Gastroesophageal sphincter (tissue), 4 donors: ENCODE results near the gene CRYBG1. TPM values are rescaled to one million over a fixed set of nuclear protein-coding genes. Genes with fewer than 3 reads are reported as not detected.

Experiments
- ATAC-seq: fragments of 150-250 bp; one replicate; pipeline ENCODE4 v1.9.1; 2016; ENCODE audit warnings: mild to moderate bottlenecking, moderate library complexity
- H3K27ac ChIP-seq, 4 donors: fragments of 200-600 bp; sonication (generic) in 3 of 4; 1 replicate in 3 of 4; 2 replicates in 1 of 4; pipeline ENCODE4 v1.5.1; 2016 to 2019
- H3K27me3 ChIP-seq: fragments of 200-600 bp; sonication (generic); one replicate; pipeline ENCODE4 v1.5.1; 2019
- H3K36me3 ChIP-seq, 2 donors: fragments of 200-600 bp; sonication (generic); one replicate each; pipeline ENCODE4 v1.5.1; 2019; ENCODE audit warnings: control low read depth in 1 of 2
- H3K4me1 ChIP-seq, 3 donors: fragments of 200-600 bp; sonication (generic); 1 replicate in 2 of 3; 2 replicates in 1 of 3; pipeline ENCODE4 v1.5.1; 2016 to 2019; ENCODE audit warnings: control low read depth in 2 of 3
- H3K4me3 ChIP-seq, 2 donors: fragments of 200-600 bp; sonication (generic); one replicate each; pipeline ENCODE4 v1.5.1; 2019; ENCODE audit warnings: mild to moderate bottlenecking in 1 of 2, moderate library complexity in 1 of 2
- H3K9me3 ChIP-seq, 3 donors: fragments of 200-600 bp; sonication (generic); one replicate each; pipeline ENCODE4 v1.5.1; 2017 to 2019; ENCODE audit warnings: control low read depth in 2 of 3
- EP300 ChIP-seq: sonication (generic); formaldehyde crosslinking; IDR thresholded peaks from one replicate; pipeline ENCODE4 v1.6.1; 2017; ENCODE audit warnings: antibody characterized with exemption, mild to moderate bottlenecking
- POLR2A ChIP-seq, 2 donors: fragments of 450-650 bp; IDR thresholded peaks; one replicate each; pipeline ENCODE4 v1.6.1; 2017; ENCODE audit warnings: antibody characterized with exemption in 2 of 2, mild to moderate bottlenecking in 2 of 2, moderate library complexity in 1 of 2
- POLR2AphosphoS5 ChIP-seq: sonication (generic); formaldehyde crosslinking; IDR thresholded peaks from one replicate; pipeline ENCODE4 v1.6.1; 2017; ENCODE audit warnings: antibody characterized with exemption
- WGBS, 2 donors: methylation state at CpG; one replicate each; pipeline ENCODE4 v1.1.5; 2018; ENCODE audit warnings: low coverage in 1 of 2; 5-methylcytosine and 5-hydroxymethylcytosine counted together
- total RNA-seq, 4 donors: library from RNA; depleted of rRNA; stranded (reverse); fragments of >200 nt; gene quantifications; one replicate each; pipeline ENCODE4 v1.1.0, GENCODE V29; 2016
- TF ChIP-seq, protein P1 (sequence below), 4 experiments: fragments of 200-600 bp in 2 of 4; fragments of 450-650 bp in 2 of 4; sonication (generic) in 1 of 4; IDR thresholded peaks; one replicate each; pipeline ENCODE4 v1.5.1; 2017 to 2019; ENCODE audit warnings: antibody characterized with exemption in 4 of 4, mild to moderate bottlenecking in 2 of 4, moderate library complexity in 2 of 4

The CRYBG1 gene
- total RNA-seq, 4 donors from 2014 or later: 3.1 to 10.8 (median 4.1) TPM

DNA sequence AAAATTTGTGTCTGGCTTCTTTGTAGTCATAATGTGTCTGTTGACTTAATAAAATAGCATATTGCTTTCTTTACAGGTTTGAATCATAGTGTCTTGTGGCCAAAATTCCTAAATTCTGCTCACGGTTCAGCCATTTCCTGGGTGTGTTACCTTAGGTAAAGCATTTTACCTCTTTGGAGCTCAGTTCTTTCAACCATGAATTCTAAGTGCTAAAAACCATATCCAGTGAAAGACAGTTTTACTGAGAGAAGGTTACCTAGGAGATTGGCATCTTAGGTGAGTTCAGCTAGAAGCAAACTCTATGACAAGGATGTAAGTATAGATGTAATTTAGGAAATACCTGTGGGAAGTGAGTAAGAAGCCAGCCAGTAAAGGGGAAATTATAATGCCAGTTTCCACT lies 20.7 kb downstream of the CRYBG1 start:
- Histone ChIP-seq H3K27ac (no peak overlapping the region), H3K4me1 (no peaks in the 10 kb centered on the region), H3K4me3 (no peak overlapping the region), H3K36me3 (no peaks in the 10 kb centered on the region), H3K9me3 (no peaks in the 10 kb centered on the region), H3K27me3 (no peaks in the 10 kb centered on the region)
- ATAC-seq: no peak
- 86 to 92% methylated on average over 1 of the region's 1 CpG for WGBS, 2 donors
- TF ChIP-seq POLR2A (IDR thresholded peaks at IDR 0.05): no peak
- no peak for TF ChIP-seq EP300
- TF ChIP-seq, protein P1, sequence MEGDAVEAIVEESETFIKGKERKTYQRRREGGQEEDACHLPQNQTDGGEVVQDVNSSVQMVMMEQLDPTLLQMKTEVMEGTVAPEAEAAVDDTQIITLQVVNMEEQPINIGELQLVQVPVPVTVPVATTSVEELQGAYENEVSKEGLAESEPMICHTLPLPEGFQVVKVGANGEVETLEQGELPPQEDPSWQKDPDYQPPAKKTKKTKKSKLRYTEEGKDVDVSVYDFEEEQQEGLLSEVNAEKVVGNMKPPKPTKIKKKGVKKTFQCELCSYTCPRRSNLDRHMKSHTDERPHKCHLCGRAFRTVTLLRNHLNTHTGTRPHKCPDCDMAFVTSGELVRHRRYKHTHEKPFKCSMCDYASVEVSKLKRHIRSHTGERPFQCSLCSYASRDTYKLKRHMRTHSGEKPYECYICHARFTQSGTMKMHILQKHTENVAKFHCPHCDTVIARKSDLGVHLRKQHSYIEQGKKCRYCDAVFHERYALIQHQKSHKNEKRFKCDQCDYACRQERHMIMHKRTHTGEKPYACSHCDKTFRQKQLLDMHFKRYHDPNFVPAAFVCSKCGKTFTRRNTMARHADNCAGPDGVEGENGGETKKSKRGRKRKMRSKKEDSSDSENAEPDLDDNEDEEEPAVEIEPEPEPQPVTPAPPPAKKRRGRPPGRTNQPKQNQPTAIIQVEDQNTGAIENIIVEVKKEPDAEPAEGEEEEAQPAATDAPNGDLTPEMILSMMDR (IDR thresholded peaks at IDR 0.05): no peak
- no peak for TF ChIP-seq POLR2AphosphoS5

DNA sequence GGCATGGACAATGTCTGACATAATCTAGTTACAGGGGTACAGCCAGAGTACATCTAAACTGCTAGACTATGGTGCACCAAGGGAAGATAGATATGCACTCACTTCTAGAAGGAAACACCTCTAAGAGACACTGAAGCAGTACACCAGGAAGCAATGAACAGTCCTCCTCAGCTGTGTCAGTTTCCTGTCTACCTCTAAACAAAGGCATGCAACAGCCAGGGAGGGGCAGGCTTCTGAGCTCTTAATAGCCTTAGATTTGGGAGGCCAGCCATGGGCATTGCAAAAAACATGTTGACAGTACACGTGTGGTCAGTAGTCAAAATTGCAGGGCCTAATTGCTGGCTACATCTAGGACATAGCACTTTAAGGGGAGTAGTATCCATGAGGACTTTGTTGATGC lies 21.4 kb downstream of the CRYBG1 start:
- Histone ChIP-seq H3K36me3 (no peaks in the 10 kb centered on the region), H3K4me3 (no peak overlapping the region), H3K27me3 (no peaks in the 10 kb centered on the region), H3K27ac (no peak overlapping the region), H3K9me3 (no peaks in the 10 kb centered on the region), H3K4me1 (no peaks in the 10 kb centered on the region)
- no peak for ATAC-seq
- 13 to 60% methylated on average over 1 of the region's 1 CpG for WGBS, 2 donors
- TF ChIP-seq POLR2AphosphoS5 (no peak), POLR2A (IDR thresholded peaks at IDR 0.05) (no peak), EP300 (no peak)
- TF ChIP-seq, protein P1 (IDR thresholded peaks at IDR 0.05): no peak

DNA sequence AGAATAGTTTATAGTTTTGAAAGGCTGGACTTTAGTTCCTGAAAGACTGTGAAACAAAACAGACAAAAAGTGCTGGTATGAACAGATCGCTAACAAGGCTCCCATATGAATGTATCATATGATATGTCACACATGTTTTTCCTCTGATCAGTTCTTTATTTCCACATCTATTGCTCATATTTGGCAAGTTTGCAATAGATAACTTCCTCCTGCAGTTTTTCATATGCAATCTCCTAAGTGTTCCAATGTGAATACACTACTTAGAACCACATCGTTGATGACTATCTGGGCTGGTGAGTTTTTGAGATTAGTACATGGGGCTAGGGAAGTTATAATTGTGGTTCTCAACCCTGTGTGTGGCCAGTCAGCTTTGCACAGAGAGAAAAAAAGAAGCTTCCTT lies 23.1 kb downstream of the CRYBG1 start:
- Histone ChIP-seq H3K27me3 (no peaks in the 10 kb centered on the region), H3K4me3 (no peak overlapping the region), H3K9me3 (no peaks in the 10 kb centered on the region), H3K36me3 (no peaks in the 10 kb centered on the region), H3K4me1 (no peaks in the 10 kb centered on the region), H3K27ac (no peak overlapping the region)
- WGBS, 2 donors: 28 to 59% methylated on average over 1 to 2 of the region's 2 CpGs
- ATAC-seq: no peak
- TF ChIP-seq POLR2AphosphoS5 (no peak), POLR2A (IDR thresholded peaks at IDR 0.05) (no peak), EP300 (no peak)
- TF ChIP-seq, protein P1 (IDR thresholded peaks at IDR 0.05): no peak

DNA sequence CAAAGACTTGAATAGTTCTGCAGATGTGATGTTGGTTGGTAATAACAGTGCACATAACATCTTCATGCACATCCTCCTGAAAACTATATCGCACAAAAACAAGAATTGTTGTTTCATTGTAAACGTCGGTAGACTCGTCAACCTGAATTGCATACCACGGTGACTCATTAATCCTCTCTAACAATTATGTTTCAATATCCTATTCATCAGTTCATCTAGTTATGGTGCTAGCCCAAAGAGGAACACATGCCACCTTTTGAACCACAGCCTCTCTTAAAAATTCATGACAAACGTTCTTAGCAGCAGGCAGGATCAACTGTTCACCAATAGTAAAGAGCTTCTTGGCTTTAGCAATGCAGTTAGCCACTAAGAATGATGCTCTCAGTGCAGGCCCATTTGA lies 25.0 kb downstream of the CRYBG1 start:
- Histone ChIP-seq H3K4me3 (no peak overlapping the region), H3K27ac (no peak overlapping the region), H3K4me1 (no peaks in the 10 kb centered on the region), H3K9me3 (no peaks in the 10 kb centered on the region), H3K36me3 (no peaks in the 10 kb centered on the region), H3K27me3 (no peaks in the 10 kb centered on the region)
- no peak for ATAC-seq
- WGBS, 2 donors: 81 to 83% methylated on average over 6 of the region's 6 CpGs
- TF ChIP-seq, protein P1 (IDR thresholded peaks at IDR 0.05): no peak

DNA sequence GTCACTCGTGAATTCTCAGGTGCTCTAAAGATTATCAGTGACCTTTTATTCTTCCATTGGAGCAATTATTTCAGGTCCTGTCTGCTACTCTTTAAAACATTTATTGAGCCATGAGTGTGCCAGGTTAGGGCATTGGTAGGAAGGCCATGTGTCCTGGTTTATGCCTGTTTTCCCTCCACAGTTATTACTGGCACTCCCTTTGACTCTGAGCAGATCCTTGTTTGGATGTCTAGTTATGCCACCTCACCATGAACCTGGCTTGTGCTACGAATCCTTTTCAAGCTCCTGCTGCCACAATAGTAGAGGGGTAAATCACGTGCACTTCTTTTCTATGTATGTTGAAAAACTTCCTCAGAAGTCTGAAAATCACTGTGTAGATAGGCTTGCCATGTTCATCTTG lies 27.4 kb downstream of the CRYBG1 start:
- Histone ChIP-seq H3K4me3 (no peak overlapping the region), H3K27me3 (peaks cover 3% of the 10 kb centered on the region), H3K27ac (no peak overlapping the region), H3K4me1 (no peaks in the 10 kb centered on the region), H3K9me3 (no peaks in the 10 kb centered on the region), H3K36me3 (no peaks in the 10 kb centered on the region)
- ATAC-seq: no peak
- WGBS, 2 donors: 77 to 100% methylated on average over 1 to 2 of the region's 3 CpGs
- TF ChIP-seq POLR2A (IDR thresholded peaks at IDR 0.05) (no peak), EP300 (no peak), POLR2AphosphoS5 (no peak)
- TF ChIP-seq, protein P1 (IDR thresholded peaks at IDR 0.05): no peak
